GM23338 (cell line): ENCODE data around the gene WNT11. TPM values are rescaled to one million over a fixed set of nuclear protein-coding genes. Genes with fewer than 3 reads are reported as not detected.

ENCODE experiments used
- ATAC-seq: fragments of 200-7000 bp; cut with Tn5 transposase; 3 replicates; pipeline ENCODE4 v1.9.1; 2020
- DNase-seq: peaks from one replicate; pipeline ENCODE4 v3.0.0-alpha.2; 2015; ENCODE audit warnings: low spot score
- H2AFZ ChIP-seq: fragments of 200-600 bp; sonication (generic); 2 replicates; pipeline ENCODE4 v1.8.0; 2016; ENCODE audit warnings: antibody characterized with exemption, mild to moderate bottlenecking, moderate library complexity
- H3F3A ChIP-seq: fragments of 200-600 bp; sonication (generic); replicated peaks from 2 replicates; pipeline ENCODE4 v1.8.0; 2017; ENCODE audit warnings: antibody characterized with exemption, mixed run types, low read depth
- H3K27ac ChIP-seq: fragments of 200-600 bp; sonication (generic); 2 replicates; pipeline ENCODE4 v1.6.1; 2016; ENCODE audit warnings: low read depth
- H3K27me3 ChIP-seq: fragments of 200-600 bp; sonication (generic); 2 replicates; pipeline ENCODE4 v1.8.0; 2016; ENCODE audit warnings: mild to moderate bottlenecking, mixed run types, moderate library complexity; ENCODE audit not compliant: insufficient read depth
- H3K36me3 ChIP-seq: fragments of 200-600 bp; sonication (generic); 2 replicates; pipeline ENCODE4 v1.8.0; 2016; ENCODE audit warnings: mild to moderate bottlenecking; ENCODE audit not compliant: insufficient read depth
- H3K4me1 ChIP-seq: fragments of 200-600 bp; sonication (generic); 2 replicates; pipeline ENCODE4 v1.8.0; 2016; ENCODE audit warnings: mild to moderate bottlenecking, moderate library complexity; ENCODE audit not compliant: insufficient read depth
- H3K4me2 ChIP-seq: fragments of 200-600 bp; sonication (generic); 2 replicates; pipeline ENCODE4 v1.7.1; 2017; ENCODE audit warnings: mixed run types
- H3K4me3 ChIP-seq: fragments of 200-600 bp; sonication (generic); 2 replicates; pipeline ENCODE4 v1.6.1; 2016; ENCODE audit warnings: mixed run types
- H3K79me2 ChIP-seq: fragments of 200-600 bp; sonication (generic); replicated peaks from 2 replicates; pipeline ENCODE4 v1.8.0; 2017; ENCODE audit warnings: mild to moderate bottlenecking; ENCODE audit not compliant: insufficient read depth
- H3K9me2 ChIP-seq: fragments of 200-600 bp; sonication (generic); 2 replicates; pipeline ENCODE4 v1.8.0; 2017; ENCODE audit not compliant: insufficient read depth
- H4K20me1 ChIP-seq: fragments of 200-600 bp; sonication (generic); replicated peaks from 2 replicates; pipeline ENCODE4 v1.8.0; 2017; ENCODE audit warnings: mild to moderate bottlenecking; ENCODE audit not compliant: insufficient read depth
- H3K27ac Mint-ChIP-seq: 2 replicates; pipeline ENCODE4 v1.8.0; 2020; ENCODE audit warnings: inconsistent platforms, mild to moderate bottlenecking, moderate library complexity, mixed read lengths
- H3K27me3 Mint-ChIP-seq: 3 replicates; pipeline ENCODE4 v1.8.0; 2022; ENCODE audit warnings: low read depth, mild to moderate bottlenecking, moderate library complexity, mixed read lengths, inconsistent platforms; ENCODE audit not compliant: insufficient read depth, poor library complexity
- H3K36me3 Mint-ChIP-seq: 3 replicates; pipeline ENCODE4 v1.8.0; 2021; ENCODE audit warnings: low read depth, mild to moderate bottlenecking, inconsistent platforms, moderate library complexity, mixed read lengths
- H3K4me1 Mint-ChIP-seq: 3 replicates; pipeline ENCODE4 v1.8.0; 2020; ENCODE audit warnings: mild to moderate bottlenecking, inconsistent platforms, mixed read lengths
- H3K4me3 Mint-ChIP-seq: 3 replicates; pipeline ENCODE4 v1.8.0; 2021; ENCODE audit warnings: moderate library complexity, mild to moderate bottlenecking, inconsistent platforms, mixed read lengths
- H3K9me3 Mint-ChIP-seq: 3 replicates; pipeline ENCODE4 v1.8.0; 2020; ENCODE audit warnings: moderate library complexity, mild to moderate bottlenecking, inconsistent platforms, mixed read lengths
- CREB1 ChIP-seq: fragments of 250-450 bp; sonication (Bioruptor Pico); IDR thresholded peaks from 2 replicates; pipeline ENCODE4 v1.5.0; 2020; ENCODE audit warnings: low read depth, mild to moderate bottlenecking, moderate library complexity
- EZH2 ChIP-seq: fragments of 200-600 bp; sonication (generic); IDR thresholded peaks from one replicate; pipeline ENCODE4 v1.8.0; 2017; ENCODE audit warnings: antibody characterized with exemption, mild to moderate bottlenecking, low read depth; ENCODE audit not compliant: unreplicated experiment
- EZH2phosphoT487 ChIP-seq: fragments of 200-600 bp; sonication (generic); IDR thresholded peaks from one replicate; pipeline ENCODE4 v1.8.1; 2018; ENCODE audit warnings: antibody characterized with exemption; ENCODE audit not compliant: unreplicated experiment
- JUNB ChIP-seq: IDR thresholded peaks from one replicate; pipeline ENCODE4 v1.6.1; 2016; ENCODE audit warnings: antibody characterized with exemption; ENCODE audit not compliant: unreplicated experiment
- NANOG ChIP-seq: IDR thresholded peaks from 2 replicates; pipeline ENCODE4 v1.6.1; 2016; ENCODE audit warnings: antibody characterized with exemption, borderline replicate concordance
- POLR2AphosphoS5 ChIP-seq: IDR thresholded peaks from 2 replicates; pipeline ENCODE4 v1.6.1; 2016; ENCODE audit warnings: antibody characterized with exemption, low read depth
- ZNF331 ChIP-seq: fragments of 250-450 bp; sonication (Bioruptor Pico); IDR thresholded peaks from 2 replicates; pipeline ENCODE4 v1.5.0; 2020; ENCODE audit warnings: low read depth, mild to moderate bottlenecking, moderate library complexity
- polyA plus RNA-seq: library from polyadenylated mRNA; unstranded; fragments of >200 nt; fragmentation: Nextera tagmentation; extraction: Ambion mirVana; gene quantifications from 2 replicates; pipeline ENCODE4 v1.2.1, GENCODE V29; 2016
- total RNA-seq: library from RNA; depleted of rRNA; stranded (reverse); fragments of >200 nt; shearing (Covaris generic); gene quantifications from 2 replicates; pipeline ENCODE4 v1.2.3, GENCODE V29; 2014
- TF ChIP-seq, protein P1 (sequence below): IDR thresholded peaks from 2 replicates; pipeline ENCODE4 v1.6.1; 2016; ENCODE audit warnings: antibody characterized with exemption
- TF ChIP-seq, protein P2 (sequence below), 2 experiments: fragments of 200-600 bp in 1 of 2; sonication (generic) in 1 of 2; conservative IDR thresholded peaks; 2 replicates each; pipeline versions ENCODE4 v1.5.1 to v1.6.1; 2016 to 2017; ENCODE audit warnings: antibody characterized with exemption in 2 of 2, low read depth in 2 of 2, mild to moderate bottlenecking in 2 of 2, moderate library complexity in 1 of 2
- TF ChIP-seq, protein P3 (sequence below): IDR thresholded peaks from one replicate; pipeline ENCODE4 v1.6.1; 2018; ENCODE audit warnings: antibody characterized with exemption; ENCODE audit not compliant: unreplicated experiment

The WNT11 gene
- total and polyA plus RNA-seq, 2 experiments from 2014 or later: 0.44 to 0.56 TPM

DNA sequence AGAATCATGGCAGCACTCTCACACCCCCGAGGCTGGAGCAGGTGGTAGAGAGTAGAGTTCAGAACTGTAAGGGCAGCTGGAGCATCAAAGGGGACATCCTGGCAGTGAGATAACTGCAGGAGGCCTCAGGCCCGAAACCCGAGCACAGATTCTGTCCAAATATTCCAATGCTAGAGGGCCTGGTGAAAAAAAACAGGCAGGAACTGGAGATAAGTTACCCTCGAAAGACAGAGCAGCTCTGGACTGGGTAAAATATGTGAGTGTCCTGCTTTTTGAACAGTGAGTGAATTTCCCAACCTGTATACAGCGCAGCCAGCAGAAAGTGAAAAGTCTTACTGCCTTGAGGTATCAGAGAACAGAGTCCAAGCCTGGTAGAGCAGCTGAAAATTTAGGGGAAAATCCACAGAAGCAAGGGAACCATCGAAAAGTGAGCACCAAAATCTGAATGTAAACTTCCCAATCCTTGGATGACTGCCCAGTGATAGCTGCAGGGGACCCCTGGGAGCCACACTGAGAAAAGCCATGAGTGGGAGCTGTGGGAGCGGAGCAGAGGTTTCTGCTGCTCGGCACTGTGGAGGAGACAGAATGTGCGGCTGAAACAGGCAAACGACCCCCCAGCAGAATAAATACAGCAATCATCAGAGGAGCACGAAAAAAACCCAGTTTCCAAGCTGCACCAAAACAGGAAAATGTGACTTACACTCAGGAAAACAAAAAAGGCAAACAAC is 50.6 kb downstream of the WNT11 start:
- H3K36me3 ChIP-seq: no peaks in the 10 kb centered on the region
- Mint-ChIP-seq H3K27ac (no peak overlapping the region), H3K4me3 (no peak overlapping the region), H3K9me3 (no peaks in the 10 kb centered on the region), H3K4me1 (peaks cover 17% of the 10 kb centered on the region), H3K36me3 (no peaks in the 10 kb centered on the region; the same call in 2 of the 3 replicates), H3K27me3 (peaks cover 31% of the 10 kb centered on the region)
- no peaks in the 10 kb centered on the region for H3K9me2 ChIP-seq
- peaks cover 10% of the 10 kb centered on the region for H3K4me1 ChIP-seq
- TF ChIP-seq EZH2 (no peak), NANOG (no peak), CREB1 (CRISPR knock-in tag) (no peak), ZNF331 (no peak), POLR2AphosphoS5 (no peak)
- TF ChIP-seq, protein P1, sequence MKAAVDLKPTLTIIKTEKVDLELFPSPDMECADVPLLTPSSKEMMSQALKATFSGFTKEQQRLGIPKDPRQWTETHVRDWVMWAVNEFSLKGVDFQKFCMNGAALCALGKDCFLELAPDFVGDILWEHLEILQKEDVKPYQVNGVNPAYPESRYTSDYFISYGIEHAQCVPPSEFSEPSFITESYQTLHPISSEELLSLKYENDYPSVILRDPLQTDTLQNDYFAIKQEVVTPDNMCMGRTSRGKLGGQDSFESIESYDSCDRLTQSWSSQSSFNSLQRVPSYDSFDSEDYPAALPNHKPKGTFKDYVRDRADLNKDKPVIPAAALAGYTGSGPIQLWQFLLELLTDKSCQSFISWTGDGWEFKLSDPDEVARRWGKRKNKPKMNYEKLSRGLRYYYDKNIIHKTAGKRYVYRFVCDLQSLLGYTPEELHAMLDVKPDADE: no peak
- TF ChIP-seq, protein P2, sequence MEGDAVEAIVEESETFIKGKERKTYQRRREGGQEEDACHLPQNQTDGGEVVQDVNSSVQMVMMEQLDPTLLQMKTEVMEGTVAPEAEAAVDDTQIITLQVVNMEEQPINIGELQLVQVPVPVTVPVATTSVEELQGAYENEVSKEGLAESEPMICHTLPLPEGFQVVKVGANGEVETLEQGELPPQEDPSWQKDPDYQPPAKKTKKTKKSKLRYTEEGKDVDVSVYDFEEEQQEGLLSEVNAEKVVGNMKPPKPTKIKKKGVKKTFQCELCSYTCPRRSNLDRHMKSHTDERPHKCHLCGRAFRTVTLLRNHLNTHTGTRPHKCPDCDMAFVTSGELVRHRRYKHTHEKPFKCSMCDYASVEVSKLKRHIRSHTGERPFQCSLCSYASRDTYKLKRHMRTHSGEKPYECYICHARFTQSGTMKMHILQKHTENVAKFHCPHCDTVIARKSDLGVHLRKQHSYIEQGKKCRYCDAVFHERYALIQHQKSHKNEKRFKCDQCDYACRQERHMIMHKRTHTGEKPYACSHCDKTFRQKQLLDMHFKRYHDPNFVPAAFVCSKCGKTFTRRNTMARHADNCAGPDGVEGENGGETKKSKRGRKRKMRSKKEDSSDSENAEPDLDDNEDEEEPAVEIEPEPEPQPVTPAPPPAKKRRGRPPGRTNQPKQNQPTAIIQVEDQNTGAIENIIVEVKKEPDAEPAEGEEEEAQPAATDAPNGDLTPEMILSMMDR (conservative IDR thresholded peaks at IDR 0.05; ENCODE audit: low read depth in 2 of 2): no peak
- TF ChIP-seq, protein P3, sequence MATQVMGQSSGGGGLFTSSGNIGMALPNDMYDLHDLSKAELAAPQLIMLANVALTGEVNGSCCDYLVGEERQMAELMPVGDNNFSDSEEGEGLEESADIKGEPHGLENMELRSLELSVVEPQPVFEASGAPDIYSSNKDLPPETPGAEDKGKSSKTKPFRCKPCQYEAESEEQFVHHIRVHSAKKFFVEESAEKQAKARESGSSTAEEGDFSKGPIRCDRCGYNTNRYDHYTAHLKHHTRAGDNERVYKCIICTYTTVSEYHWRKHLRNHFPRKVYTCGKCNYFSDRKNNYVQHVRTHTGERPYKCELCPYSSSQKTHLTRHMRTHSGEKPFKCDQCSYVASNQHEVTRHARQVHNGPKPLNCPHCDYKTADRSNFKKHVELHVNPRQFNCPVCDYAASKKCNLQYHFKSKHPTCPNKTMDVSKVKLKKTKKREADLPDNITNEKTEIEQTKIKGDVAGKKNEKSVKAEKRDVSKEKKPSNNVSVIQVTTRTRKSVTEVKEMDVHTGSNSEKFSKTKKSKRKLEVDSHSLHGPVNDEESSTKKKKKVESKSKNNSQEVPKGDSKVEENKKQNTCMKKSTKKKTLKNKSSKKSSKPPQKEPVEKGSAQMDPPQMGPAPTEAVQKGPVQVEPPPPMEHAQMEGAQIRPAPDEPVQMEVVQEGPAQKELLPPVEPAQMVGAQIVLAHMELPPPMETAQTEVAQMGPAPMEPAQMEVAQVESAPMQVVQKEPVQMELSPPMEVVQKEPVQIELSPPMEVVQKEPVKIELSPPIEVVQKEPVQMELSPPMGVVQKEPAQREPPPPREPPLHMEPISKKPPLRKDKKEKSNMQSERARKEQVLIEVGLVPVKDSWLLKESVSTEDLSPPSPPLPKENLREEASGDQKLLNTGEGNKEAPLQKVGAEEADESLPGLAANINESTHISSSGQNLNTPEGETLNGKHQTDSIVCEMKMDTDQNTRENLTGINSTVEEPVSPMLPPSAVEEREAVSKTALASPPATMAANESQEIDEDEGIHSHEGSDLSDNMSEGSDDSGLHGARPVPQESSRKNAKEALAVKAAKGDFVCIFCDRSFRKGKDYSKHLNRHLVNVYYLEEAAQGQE: no peak
- no peak for ATAC-seq
- H3K4me2 ChIP-seq: no peak overlapping the region
- H3K27ac ChIP-seq: no peak overlapping the region
- no peaks in the 10 kb centered on the region for H3F3A ChIP-seq
- peaks cover 13% of the 10 kb centered on the region; the same call in 1 of the 2 replicates for H3K27me3 ChIP-seq
- no peaks in the 10 kb centered on the region for H4K20me1 ChIP-seq
- DNase-seq: no peak
- no peak overlapping the region for H3K4me3 ChIP-seq
- H3K79me2 ChIP-seq: no peaks in the 10 kb centered on the region
- no peak overlapping the region for H2AFZ ChIP-seq

DNA sequence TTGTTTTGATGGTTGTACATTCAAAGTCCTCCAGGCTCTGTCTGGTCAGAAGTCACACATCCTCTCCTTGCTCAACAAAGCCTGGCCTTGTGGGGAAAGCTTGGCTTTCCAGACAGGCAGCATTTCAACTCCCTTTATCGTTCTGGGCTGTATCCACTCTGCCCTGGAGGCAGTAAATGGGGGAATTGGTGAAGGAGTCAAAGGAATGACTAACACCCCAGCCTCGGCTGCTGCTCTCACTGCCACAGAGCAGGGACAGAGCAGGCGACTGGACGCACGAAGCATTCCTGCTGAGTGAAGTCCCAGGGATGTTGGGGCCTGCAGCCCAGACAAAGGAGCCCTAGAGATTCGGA is 52.8 kb downstream of the WNT11 start:
- peaks cover 33% of the 10 kb centered on the region for H3K27me3 Mint-ChIP-seq
- no peak overlapping the region for H3K27ac Mint-ChIP-seq
- peaks cover 14% of the 10 kb centered on the region for H3K4me1 Mint-ChIP-seq
- Histone ChIP-seq H3K27ac (no peak overlapping the region), H3K4me2 (no peak overlapping the region), H3K27me3 (peaks cover 13% of the 10 kb centered on the region; the same call in 1 of the 2 replicates), H3K36me3 (no peaks in the 10 kb centered on the region), H2AFZ (peak overlapping the region; percentile 99), H3K9me2 (no peaks in the 10 kb centered on the region), H3K4me3 (no peak overlapping the region), H3K79me2 (no peaks in the 10 kb centered on the region), H3K4me1 (peaks cover 10% of the 10 kb centered on the region), H3F3A (no peaks in the 10 kb centered on the region), H4K20me1 (no peaks in the 10 kb centered on the region)
- DNase-seq (no peak), ATAC-seq (no peak)
- no peaks in the 10 kb centered on the region for H3K9me3 Mint-ChIP-seq
- no peak overlapping the region for H3K4me3 Mint-ChIP-seq
- no peaks in the 10 kb centered on the region; the same call in 2 of the 3 replicates for H3K36me3 Mint-ChIP-seq
- TF ChIP-seq JUNB (no peak), POLR2AphosphoS5 (no peak), EZH2 (no peak), ZNF331 (no peak), CREB1 (CRISPR knock-in tag) (no peak), EZH2phosphoT487 (no peak)
- TF ChIP-seq, protein P1: no peak
